NCI-H2196 (cell line): Measurements from ENCODE around the gene MEF2A.
"Not testable (repeated sequence)": the region's sequence is repeated elsewhere in the genome, so short reads cannot be mapped to it uniquely, and the experiment has no call there.

Experiments used
- DNase-seq: peaks from one replicate; lab custom pipeline; 2025; ENCODE audit not compliant: unreplicated experiment; lab: John Stamatoyannopoulos, UW

The MEF2A gene

GRCh38 chr15:99644913-99645542 is 79.2 kb downstream of the MEF2A start:
- DNase-seq = no peak

DNA sequence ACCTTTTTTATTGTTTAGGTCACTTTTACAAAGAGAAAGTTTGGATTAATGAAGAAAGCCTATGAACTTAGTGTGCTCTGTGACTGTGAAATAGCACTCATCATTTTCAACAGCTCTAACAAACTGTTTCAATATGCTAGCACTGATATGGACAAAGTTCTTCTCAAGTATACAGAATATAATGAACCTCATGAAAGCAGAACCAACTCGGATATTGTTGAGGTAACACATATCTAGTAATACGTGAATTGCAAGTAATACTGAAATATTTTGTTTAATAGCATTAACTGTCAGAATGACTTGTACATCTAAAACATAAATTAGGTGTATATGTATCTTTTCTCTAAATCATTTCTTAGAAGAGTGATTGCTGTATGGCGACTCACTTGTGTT is 79.8 kb downstream of the MEF2A start:
- DNase-seq = no peak

DNA sequence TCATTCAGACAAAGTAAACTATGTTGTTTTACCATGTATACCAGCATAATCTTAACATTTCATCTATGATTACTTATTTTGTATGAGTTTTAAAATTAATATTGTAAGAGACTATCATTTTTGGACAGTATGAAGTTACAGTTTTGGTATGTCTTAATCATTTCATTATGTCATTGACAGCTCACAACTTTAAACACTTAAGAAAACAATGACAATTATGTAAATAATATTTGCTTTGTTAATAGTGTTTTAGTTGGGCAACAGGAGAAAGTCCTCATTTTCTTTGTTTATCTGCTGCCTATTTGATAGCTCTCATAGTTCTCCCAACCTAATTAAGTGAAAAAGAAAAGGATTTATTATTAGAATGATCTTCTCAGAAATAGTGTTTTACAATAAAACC is 80.2 kb downstream of the MEF2A start:
- DNase-seq = no peak

- DNase-seq = no peak
These were observed 85.4 kb downstream of the MEF2A start for GRCh38 chr15:99651023-99651807.

DNA sequence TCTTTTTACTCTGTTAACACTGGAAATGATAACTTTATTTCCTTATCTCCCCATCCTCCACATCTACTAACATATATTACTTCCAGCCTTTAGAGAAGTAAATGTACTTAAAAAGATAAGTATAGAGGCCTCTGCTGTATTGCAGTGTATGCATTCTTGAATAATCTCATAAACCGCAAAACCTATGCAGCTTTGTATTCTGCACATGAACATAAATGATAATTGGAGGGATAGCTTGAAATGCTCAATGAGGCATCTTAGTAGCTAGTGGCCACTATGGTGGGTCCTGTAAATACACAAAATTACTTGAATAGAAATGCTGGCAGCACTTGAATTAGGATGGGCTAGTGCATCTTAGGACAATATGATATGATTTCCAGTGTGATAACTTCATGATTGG is 90.4 kb downstream of the MEF2A start:
- no peak for DNase-seq

DNA sequence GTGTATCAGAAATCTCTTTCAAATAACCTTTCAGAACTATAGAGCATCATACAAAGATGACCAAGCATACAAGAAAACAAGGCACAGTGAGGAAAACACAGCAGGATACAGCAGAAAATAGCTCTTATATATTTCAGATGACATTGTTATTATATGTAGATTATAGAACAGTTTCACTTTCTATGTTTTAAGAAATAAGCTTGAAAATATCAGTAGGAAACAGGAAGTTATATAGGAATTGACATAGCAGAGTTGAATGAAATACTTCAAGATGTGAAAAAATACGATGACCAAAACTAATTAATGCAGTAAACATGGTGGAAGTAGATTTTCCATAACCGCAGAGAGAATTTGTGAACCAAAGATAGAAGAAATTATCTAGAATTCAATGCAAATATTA is 92.2 kb downstream of the MEF2A start:
- no peak for DNase-seq

DNA sequence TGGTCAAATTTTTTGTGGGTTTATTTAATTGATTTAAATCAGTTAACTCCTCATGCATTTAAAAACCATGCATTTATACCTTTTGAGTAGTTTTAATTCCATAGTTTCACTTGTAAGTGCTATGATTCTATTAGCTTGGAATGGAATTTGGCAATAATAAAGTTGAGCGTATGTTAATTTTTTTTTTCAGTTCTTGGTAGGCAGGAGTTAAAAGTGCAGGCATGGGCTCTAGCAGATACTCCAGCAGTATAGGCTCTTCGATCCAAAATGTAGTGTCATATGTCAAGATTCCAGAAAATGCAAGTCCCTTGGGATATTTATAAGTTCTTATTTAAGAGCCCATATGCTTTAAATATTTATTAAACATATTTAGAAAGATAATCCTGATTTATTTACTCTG is 97.1 kb downstream of the MEF2A start:
- no peak for DNase-seq

DNA sequence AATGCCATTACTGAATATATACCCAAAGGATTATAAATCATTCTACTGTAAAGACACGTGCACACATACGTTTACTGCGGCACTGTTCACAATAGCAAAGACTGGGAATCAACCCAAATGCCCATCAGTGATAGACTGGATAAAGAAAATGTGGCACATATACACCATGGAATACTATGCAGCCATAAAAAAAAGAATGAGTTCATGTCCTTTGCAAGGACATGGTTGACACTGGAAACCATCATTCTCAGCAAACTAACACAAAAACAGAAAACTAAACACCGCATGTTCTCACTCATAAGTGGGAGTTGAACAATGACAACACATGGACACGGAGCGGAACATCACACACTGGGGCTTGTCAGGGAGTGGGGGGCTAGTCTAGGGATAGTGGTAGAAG is 100.3 kb downstream of the MEF2A start:
- DNase-seq = not testable (repeated sequence)

DNA sequence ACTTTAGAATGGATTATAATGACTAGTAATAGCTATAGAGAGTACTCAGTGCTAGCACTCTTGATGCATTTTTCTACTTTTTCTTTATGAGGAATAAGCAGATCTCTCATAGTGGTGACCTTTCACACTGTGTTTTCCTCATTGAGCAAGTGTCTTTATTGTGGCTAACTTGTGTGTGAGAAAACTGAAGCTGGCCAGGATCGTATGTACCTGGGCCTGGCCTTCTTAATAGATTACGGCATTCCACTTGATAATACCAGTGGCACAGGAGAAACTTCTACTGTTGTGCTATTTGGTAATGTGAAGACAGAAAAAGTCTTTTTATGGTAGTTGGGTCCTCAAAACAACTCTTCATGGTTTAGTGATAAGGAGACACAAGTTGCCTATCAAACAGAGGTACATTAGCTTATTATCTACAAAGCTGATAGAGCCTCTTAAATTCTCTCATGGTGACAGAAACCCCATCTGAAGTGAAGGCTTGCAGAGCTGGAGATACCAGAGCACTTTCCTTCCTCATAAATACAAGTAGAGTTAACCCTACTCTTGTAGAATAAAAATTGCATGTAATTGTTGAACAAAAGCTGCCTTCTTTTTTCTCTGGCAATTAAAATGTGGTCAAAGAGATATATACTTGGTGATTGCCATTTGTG is 102.9 kb downstream of the MEF2A start:
- no peak for DNase-seq

- no peak for DNase-seq
These were observed 103.5 kb downstream of the MEF2A start for GRCh38 chr15:99669250-99669649.

GRCh38 chr15:99671926-99672635 is 106.3 kb downstream of the MEF2A start:
- no peak for DNase-seq

- no peak for DNase-seq
These were observed 107.3 kb downstream of the MEF2A start for GRCh38 chr15:99673111-99673510.

- no peak for DNase-seq
These were observed 108.5 kb downstream of the MEF2A start for GRCh38 chr15:99674279-99674678.

DNA sequence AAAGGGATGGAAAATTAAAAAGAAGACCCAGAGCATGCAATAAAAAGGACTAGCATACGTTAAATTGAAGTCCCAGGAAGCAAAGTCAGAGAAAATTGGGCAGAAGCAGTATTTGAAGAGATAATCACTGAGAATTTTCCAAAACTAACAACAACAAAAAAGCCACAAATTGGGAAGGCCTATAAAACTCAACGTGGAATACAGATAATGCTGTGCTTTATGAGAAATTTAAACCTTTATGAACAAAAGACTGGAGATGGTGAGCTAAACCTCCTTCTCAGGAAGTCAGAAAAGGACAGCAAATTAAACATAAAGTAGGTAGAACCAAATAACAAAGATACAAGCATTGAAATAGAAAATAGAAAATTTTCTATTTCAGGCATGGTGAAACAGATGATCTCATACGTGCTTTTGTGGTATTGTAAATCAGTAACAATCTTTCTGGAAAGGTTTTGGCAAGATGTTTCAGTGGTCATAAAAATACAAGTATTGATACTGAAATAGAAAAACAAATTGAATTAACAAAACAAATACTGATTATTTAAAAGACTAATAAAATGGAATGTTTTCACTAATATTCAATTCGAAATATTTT is 111.9 kb downstream of the MEF2A start:
- no peak for DNase-seq

DNA sequence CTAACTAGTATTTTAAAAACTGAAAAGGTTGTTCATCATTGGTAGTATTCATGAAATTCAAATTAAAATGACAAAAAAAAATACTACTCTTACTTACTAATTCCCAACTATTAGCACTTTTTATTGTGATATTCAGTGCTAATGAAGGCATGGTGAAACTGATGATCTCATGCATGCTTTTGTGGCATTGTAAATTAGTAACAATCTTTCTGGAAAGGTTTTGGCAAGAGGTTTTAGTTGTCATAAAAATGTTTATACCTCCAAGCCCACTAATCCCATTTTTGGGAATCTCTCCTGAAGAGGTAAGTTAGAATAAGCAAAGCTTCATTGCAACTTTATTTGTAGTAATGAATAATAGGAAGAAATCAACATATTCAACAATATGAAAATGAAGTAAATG is 114.5 kb downstream of the MEF2A start:
- no peak for DNase-seq

DNA sequence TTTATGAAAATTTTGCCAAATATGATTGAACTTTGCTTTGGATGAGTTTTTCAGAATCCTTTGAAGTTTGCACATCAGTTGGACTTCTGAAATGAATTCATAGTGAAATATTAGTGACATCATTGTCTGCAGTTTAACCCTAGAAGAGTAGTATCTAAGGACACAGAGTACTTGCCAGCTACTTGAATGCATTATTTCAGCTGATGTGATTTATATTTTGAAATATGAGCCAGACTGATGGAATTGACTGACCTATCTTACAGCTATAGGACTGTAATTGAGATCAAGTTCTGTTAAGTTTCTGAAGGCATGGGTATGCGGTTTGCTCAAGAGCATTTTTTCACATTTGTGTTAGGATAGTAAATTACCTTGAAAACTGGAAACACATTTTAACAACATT is 116.2 kb downstream of the MEF2A start:
- no peak for DNase-seq

- DNase-seq = peak; percentile 1
These were observed 116.7 kb downstream of the MEF2A start for GRCh38 chr15:99682455-99682854.

- no peak for DNase-seq
These were observed 117.4 kb downstream of the MEF2A start for GRCh38 chr15:99683000-99683670.

- DNase-seq = no peak
These were observed 120.5 kb downstream of the MEF2A start for GRCh38 chr15:99686290-99686689.

DNA sequence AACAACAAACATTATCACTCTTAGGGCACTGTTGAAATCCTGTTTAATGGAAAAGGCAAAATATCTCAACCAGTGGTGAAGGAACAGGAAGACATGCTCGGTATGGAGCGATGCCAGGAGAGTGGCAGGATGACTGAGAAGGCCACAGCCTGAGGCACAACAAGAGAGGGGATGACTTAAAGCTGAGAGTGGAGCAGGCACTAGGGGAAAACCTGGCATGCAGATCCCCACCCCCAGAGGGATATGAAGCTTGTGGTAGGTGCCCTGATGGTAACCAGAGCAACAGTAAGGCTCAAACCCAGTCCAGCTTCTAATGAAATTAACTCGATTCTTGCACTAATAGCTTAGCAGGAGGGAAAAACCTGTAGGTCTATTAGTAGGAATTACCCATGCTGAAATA is 127.0 kb downstream of the MEF2A start:
- no peak for DNase-seq

DNA sequence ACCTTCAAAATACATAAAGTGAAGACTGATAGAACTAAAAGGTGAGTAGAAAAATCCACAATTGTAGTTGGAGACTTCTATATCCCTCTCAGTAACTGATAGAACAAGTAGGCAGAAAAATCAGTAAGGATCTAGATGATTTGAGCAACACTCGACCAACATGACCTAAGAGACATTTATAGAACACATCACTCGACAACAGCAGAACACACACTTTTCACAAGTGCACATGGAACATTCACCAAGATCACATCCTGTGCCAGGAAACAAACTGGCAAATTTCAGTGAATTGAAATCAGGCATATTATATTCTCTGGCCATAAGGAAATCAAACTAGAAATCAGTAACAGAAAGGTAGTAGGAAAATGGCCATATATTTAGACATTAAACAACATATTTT is 130.3 kb downstream of the MEF2A start:
- no peak for DNase-seq
